Vagina (tissue), 2 donors: ENCODE results near the gene LDLRAD3.

ENCODE experiments used
- POLR2A ChIP-seq, 2 donors: fragments of 450-650 bp; IDR thresholded peaks; one replicate each; pipeline ENCODE4 v1.6.1; 2017; ENCODE audit warnings: antibody characterized with exemption in 2 of 2, mild to moderate bottlenecking in 2 of 2, moderate library complexity in 2 of 2
- POLR2AphosphoS5 ChIP-seq, 2 donors: sonication (generic); formaldehyde crosslinking; IDR thresholded peaks; one replicate each; pipeline ENCODE4 v1.9.0; 2017; ENCODE audit warnings: antibody characterized with exemption in 2 of 2, mild to moderate bottlenecking in 2 of 2, low read depth in 1 of 2; ENCODE audit not compliant: insufficient read depth in 1 of 2
- TF ChIP-seq, protein P1 (sequence below), 3 experiments: fragments of 450-650 bp in 2 of 3; fragments of 200-600 bp in 1 of 3; sonication (generic) in 1 of 3; IDR thresholded peaks; one replicate each; pipeline ENCODE4 v1.5.1; 2017 to 2019; ENCODE audit warnings: antibody characterized with exemption in 3 of 3, mild to moderate bottlenecking in 2 of 3, moderate library complexity in 2 of 3

DNA sequence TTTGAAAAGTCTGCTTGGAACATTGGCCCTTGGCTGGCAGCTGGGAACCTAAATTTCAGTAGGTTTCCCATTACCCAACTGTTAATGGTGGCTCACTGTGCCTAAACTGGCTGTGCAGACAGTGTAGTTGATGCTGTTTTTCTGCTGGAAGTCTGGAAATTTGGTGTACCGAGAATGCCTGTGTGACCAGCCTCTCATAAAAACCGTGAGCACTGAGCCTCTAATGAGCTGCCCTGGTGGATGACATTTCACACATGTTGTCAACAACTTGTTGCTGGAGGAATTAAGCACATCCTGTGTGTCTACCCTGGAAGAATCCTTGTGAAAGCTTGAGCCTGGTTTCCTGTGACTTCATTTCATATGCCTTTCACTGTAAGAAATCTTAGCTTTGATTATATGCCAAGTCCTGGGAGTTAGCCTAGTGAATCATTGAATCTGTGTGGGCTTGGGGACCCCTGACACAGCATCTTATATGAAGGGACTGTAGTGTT, 131.1 kb downstream of the LDLRAD3 start:
- TF ChIP-seq, protein P1, sequence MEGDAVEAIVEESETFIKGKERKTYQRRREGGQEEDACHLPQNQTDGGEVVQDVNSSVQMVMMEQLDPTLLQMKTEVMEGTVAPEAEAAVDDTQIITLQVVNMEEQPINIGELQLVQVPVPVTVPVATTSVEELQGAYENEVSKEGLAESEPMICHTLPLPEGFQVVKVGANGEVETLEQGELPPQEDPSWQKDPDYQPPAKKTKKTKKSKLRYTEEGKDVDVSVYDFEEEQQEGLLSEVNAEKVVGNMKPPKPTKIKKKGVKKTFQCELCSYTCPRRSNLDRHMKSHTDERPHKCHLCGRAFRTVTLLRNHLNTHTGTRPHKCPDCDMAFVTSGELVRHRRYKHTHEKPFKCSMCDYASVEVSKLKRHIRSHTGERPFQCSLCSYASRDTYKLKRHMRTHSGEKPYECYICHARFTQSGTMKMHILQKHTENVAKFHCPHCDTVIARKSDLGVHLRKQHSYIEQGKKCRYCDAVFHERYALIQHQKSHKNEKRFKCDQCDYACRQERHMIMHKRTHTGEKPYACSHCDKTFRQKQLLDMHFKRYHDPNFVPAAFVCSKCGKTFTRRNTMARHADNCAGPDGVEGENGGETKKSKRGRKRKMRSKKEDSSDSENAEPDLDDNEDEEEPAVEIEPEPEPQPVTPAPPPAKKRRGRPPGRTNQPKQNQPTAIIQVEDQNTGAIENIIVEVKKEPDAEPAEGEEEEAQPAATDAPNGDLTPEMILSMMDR (IDR thresholded peaks at IDR 0.05), result no peak
- no peak for TF ChIP-seq POLR2AphosphoS5 (IDR thresholded peaks at IDR 0.05; ENCODE audit: insufficient read depth in 1 of 2, low read depth in 1 of 2)
- no peak for TF ChIP-seq POLR2A (IDR thresholded peaks at IDR 0.05)
